H1 (cell line): Measurements from ENCODE around the gene LAPTM4A.

Experiments
- ATF2 ChIP-seq: IDR thresholded peaks from 2 replicates; pipeline ENCODE4 v1.6.1; 2012; ENCODE audit warnings: low read length, inconsistent platforms
- CTCF ChIP-seq, 3 experiments: IDR thresholded peaks; 1 replicate in 2 of 3; 2 replicates in 1 of 3; pipeline versions ENCODE4 v1.5.1 to v1.6.1; 2011; ENCODE audit warnings: low read length in 3 of 3, mild to moderate bottlenecking in 3 of 3, inconsistent platforms in 2 of 3, low read depth in 1 of 3, moderate library complexity in 1 of 3; ENCODE audit not compliant: insufficient read depth in 1 of 3; ENCODE audit errors: control extremely low read depth in 1 of 3
- EP300 ChIP-seq, 2 experiments: IDR thresholded peaks; 1 replicate in 1 of 2; 2 replicates in 1 of 2; pipeline ENCODE4 v1.6.1; 2011 to 2012; ENCODE audit warnings: low read depth in 2 of 2, low read length in 2 of 2, mild to moderate bottlenecking in 2 of 2, borderline replicate concordance in 1 of 2, inconsistent platforms in 1 of 2, moderate library complexity in 1 of 2
- RNF2 ChIP-seq: fragments of 200-900, 300-1000 bp; sonication (generic); IDR thresholded peaks from 2 replicates; pipeline ENCODE4 v1.7.1; 2016; ENCODE audit warnings: borderline replicate concordance, low read depth, mild to moderate bottlenecking, antibody characterized with exemption, low read length; ENCODE audit not compliant: poor library complexity, severe bottlenecking; ENCODE audit errors: missing control alignments
- SP4 ChIP-seq: IDR thresholded peaks from 2 replicates; pipeline ENCODE4 v1.6.1; 2012; ENCODE audit warnings: low read length, inconsistent platforms
- SUZ12 ChIP-seq: fragments of 200-600 bp; sonication (generic); IDR thresholded peaks from 2 replicates; pipeline ENCODE4 v1.6.1; 2012; ENCODE audit warnings: mild to moderate bottlenecking, inconsistent platforms, low read length, moderate library complexity, mixed read lengths

- TF ChIP-seq EP300 (IDR thresholded peaks at IDR 0.05; ENCODE audit: borderline replicate concordance in 1 of 2, low read depth in 2 of 2, low read length in 2 of 2) = no peak
- no peak for TF ChIP-seq RNF2
- no peak for TF ChIP-seq ATF2
- no peak for TF ChIP-seq SUZ12
- TF ChIP-seq SP4 = no peak
- TF ChIP-seq CTCF (IDR thresholded peaks at IDR 0.05; ENCODE audit: control extremely low read depth in 1 of 3, insufficient read depth in 1 of 3, low read depth in 1 of 3, low read length in 3 of 3) = no peak
Observed at GRCh38 chr2:20057268-20057667, 5.8 kb upstream of the LAPTM4A start.
